NCI-H187 (cell line): ENCODE measurements around the gene INSM2.

Experiments
- DNase-seq, 2 experiments: peaks; one replicate each; lab custom pipeline; 2025; lab: John Stamatoyannopoulos, UW

Gene INSM2, protein sequence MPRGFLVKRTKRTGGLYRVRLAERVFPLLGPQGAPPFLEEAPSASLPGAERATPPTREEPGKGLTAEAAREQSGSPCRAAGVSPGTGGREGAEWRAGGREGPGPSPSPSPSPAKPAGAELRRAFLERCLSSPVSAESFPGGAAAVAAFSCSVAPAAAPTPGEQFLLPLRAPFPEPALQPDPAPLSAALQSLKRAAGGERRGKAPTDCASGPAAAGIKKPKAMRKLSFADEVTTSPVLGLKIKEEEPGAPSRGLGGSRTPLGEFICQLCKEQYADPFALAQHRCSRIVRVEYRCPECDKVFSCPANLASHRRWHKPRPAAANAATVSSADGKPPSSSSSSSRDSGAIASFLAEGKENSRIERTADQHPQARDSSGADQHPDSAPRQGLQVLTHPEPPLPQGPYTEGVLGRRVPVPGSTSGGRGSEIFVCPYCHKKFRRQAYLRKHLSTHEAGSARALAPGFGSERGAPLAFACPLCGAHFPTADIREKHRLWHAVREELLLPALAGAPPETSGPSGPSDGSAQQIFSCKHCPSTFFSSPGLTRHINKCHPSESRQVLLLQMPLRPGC

DNA sequence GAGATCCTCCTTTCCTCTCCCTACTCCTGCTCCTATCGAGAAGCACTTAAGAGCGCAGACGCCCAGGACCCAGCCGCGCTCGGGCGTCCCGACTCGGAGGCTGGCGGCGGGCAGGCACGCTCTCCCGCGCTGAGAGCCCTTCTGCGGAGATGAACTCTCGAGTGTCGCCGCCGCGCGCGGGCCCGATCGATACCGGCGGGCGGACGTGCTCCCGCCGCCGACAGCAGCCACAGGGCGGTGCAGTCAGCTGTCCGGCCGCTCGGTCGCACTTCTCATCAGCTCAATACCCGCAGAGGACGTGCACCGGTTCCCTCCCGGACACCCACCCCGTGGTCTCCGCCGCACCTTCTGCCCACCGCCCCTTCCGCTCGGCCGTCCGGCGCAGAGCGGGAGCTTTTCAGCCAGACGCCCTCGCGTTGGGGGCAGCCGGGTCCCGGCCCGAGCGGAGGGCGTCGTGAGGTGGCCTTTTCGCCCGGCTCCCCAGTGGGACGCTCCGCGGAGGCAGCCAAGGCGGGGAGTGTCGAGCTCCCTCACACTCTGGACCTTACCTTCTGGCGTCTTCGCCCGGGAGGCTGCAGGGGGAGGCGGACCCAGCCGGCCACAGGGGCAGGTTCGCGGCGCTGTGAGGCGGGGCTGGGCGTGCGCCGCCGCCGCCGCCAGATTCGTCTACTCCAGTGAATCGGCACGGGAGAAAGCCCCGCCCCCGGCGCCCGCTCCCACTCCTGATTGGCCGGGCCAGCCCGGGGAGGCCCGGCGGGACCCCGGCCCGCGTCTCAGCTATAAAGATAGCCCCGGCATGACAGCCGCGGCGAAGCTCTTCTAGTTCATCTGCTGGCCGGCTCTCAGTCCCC lies at the start of gene INSM2:
TSS of gene INSM2 (plus strand) at position 808 of the 851 bp plus-strand sequence. CDS start 89 bp downstream, outside the sequence.
- DNase-seq: peak; percentile 66 to 85

DNA sequence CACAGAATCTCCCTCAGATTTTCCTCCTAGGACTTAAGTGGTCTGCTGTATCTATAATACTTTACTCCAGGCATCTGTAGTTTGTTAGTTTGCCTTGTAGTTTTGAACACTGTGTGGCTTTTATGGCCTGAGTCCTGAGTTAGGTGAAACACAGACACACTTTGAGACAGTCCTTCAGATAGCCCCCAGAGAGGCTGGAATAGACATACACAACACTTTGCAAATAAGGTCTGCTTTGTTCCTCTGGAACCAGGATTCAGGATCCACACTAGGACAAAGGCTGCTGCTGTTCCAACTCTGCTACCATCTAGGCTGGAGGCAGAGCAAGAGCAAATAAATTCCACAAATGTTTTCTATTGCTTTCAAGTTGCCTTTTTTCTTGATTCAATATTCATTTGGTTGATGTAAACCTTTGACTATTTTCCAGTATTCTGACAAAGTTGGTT lies 41.4 kb upstream of the INSM2 start:
- no peak for DNase-seq

DNA sequence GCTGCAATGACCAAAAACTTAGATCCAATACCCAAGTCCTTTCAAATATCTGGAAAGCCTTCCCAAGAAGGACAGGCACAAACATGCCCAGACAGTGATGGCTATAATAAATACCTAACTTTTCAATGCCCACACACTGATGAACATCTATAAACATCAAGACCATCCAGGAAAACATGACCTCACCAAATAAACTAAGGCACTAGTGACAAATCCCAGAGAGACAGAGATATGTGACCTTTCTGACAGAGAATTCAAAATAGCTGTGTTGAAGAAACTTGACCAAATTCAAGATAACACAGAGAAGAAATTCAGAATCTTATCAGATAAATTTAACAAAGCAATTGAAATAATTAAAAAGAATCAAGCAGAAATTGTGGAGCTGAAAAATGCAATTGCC lies 38.7 kb upstream of the INSM2 start:
- DNase-seq: no peak

- no peak for DNase-seq
These were observed 34.8 kb upstream of the INSM2 start for GRCh38 chr14:35499180-35499579.

GRCh38 chr14:35503646-35504045 lies 30.3 kb upstream of the INSM2 start:
- no peak for DNase-seq

DNA sequence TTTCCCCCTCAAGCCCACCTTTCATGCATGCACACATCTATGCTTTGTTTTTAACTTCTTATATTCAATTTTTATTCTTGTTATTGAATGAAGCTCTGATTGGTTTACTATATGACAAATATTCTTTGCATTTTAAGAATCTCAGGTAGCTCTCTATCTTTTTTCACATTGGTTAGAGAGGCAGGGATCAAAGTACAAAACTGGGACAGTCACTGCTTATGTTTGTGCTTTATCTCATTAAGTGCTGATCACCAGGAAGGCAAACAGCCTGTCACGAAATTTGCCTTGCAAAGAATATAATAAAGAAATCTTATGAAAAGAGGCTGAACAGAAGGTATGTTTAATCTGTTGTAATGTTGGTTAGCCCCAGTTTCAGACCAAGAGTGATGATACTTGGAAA lies 29.7 kb upstream of the INSM2 start:
- no peak for DNase-seq

DNA sequence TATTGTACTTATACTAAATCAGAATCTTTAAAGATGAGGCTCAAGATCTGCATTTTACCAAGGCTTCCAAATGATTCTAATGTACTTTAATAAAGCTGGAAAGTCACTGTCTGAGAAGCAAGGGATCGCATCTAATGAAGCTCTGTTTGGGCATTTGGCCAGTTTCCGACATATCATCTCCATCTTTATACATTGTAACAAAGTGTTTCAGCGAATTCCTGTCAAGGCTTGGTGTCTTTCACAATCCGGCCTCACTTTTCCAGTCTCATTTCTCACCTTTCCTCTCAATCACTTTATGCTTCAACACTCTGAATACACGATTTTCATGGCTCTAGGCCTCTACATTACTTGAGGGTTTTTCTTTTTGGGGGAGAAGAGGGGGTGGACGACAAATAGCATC lies 27.5 kb upstream of the INSM2 start:
- no peak for DNase-seq

- DNase-seq: no peak
These were observed 27.0 kb upstream of the INSM2 start for GRCh38 chr14:35506927-35507326.

DNA sequence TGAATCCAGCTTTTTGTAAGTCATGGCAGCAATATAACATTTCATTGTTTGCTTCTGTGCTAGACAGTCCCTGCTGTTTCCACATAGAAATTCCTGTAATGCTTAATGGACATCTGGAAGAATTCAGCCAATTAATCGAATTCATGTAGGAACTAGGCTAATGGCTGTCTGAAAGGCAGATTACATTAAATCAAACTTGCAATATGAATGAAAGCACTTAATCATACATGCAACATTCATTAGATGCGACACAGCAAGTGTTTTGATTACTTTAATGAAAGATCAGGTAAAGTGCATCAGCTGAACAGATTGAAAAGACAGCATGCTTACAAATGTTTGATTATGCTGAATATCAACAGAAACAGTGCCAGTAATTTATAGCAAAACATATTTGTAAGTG lies 24.1 kb upstream of the INSM2 start:
- no peak for DNase-seq

GRCh38 chr14:35512765-35513164 lies 21.2 kb upstream of the INSM2 start:
- DNase-seq: no peak

DNA sequence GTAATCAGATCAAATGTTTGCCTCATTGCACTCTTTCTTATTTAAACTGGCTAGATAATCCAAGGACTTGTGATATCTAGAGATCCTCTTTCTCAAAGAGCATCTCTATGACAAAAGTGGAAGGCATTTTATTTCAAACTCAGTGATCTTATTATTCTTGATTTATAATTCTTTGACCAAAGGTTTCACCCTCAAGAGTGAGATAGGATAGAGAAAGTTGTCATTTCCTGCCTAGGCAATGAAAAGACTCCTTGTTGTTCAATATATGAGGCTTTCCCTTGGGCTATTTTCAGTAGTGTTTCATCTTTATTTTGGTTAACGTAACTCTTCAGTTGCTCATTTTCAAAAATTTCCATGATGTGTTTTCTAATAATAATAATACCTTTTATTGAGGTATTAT lies 18.0 kb upstream of the INSM2 start:
- no peak for DNase-seq

GRCh38 chr14:35519986-35520385 lies 14.0 kb upstream of the INSM2 start:
- DNase-seq: no peak

GRCh38 chr14:35525695-35526094 lies 8.3 kb upstream of the INSM2 start:
- no peak for DNase-seq

DNA sequence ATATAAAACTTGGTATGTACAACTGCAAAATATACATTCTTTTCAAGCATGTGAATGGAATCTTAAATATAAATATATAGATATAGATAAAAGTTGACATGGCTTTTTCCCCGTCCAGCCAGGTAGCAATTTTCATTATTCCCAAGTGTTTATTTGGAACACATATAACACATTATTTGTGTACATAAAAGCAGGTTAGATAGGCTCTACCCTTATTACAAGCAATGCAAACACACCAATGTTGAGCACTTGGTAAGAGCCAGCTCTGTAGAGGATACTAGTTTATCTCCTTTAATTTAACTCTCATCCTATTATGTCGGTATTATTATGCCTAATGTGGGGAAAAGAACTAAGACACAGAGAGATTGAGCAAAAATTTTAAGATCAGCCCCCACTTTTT lies 7.0 kb upstream of the INSM2 start:
- no peak for DNase-seq

DNA sequence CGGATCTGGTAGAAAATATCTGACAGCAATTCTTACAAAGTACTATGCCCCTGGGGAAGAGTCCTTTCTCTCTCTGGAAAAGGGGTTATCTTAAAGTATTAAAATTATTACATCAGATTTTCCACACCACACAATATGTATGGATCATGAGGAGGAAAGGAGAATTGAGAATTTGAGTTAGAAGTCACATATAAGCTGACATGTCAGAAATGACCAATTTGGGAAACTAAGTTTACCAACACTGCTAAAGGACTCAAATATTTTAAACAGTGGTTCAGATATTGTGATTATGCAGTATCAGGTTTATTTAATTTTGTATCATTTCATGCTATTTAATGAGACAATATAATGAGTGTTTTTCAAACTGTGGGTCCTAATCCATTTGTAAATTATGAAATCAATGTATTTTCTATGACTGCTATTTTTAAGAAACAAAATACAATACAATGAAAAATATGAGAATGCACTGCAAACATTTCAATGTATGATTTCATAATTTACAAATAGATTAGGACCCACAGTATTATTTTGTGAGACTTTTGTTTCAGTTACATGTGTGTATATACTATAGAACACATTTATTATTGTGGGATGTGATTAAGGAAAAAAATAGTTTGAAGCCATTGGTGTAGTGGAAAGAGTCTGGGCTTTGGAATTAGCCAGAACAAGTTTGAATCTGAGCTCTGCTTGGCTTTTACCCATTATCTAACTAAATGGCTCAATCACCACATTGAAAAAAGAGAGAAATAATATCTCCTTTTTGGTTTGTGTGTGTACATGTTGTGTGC lies 1.8 kb upstream of the INSM2 start:
- DNase-seq: no peak

GRCh38 chr14:35532783-35533356 lies 1.1 kb upstream of the INSM2 start:
- no peak for DNase-seq

- peak in 1 of 2 experiments; percentile 64 for DNase-seq
These were observed 376 bp downstream of the INSM2 start for GRCh38 chr14:35534208-35534872.

DNA sequence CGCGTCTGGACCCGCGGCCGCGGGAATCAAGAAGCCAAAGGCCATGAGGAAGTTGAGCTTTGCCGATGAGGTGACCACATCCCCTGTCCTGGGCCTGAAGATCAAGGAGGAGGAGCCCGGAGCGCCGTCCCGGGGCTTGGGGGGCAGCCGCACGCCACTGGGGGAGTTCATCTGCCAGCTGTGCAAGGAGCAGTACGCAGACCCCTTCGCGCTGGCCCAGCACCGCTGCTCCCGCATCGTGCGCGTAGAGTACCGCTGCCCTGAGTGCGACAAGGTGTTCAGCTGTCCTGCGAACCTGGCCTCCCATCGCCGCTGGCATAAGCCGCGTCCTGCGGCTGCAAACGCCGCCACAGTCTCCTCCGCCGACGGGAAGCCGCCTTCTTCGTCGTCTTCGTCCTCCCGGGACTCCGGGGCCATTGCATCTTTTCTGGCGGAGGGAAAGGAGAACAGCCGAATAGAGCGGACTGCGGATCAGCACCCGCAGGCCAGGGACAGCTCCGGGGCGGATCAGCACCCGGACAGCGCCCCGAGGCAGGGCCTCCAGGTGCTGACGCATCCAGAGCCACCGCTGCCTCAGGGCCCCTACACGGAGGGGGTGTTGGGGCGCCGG lies 1.0 kb downstream of the INSM2 start:
- DNase-seq: no peak

DNA sequence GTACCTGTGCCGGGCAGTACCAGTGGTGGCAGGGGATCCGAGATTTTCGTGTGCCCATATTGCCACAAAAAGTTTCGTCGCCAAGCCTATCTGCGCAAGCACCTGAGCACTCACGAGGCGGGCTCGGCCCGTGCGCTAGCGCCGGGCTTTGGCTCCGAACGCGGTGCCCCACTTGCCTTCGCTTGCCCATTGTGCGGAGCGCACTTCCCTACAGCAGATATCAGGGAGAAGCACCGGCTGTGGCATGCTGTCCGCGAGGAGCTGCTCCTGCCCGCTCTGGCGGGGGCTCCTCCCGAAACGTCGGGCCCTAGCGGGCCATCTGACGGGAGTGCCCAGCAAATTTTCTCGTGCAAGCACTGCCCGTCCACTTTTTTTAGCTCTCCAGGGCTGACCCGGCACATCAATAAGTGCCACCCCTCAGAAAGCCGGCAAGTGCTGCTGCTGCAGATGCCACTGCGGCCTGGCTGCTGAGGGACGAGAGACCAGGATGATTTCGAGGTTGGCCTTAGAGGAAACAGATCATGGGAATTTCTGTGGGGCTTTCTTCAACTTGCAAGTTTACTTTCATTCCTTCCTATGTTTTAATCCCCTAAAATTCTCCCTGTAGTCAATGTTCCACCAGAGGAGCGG lies 1.6 kb downstream of the INSM2 start:
- DNase-seq: no peak

DNA sequence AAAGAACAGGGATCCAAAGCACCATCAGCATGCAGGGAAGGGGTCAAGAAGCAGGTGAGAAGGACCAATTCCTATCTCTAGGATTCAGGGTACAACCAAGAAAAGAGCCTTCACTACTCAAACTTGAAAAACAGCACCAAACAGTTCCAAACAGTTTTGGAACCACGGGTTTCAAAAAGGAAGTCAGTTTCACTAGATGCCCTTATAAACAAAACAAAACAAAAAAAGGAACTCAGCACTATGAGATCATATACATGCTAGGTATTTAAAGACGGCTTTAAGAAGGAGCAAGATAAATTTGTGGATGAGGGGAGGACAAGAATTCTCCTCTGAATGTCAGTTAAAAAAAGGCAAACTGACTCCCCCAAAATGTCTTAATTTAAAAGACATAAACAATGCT lies 6.0 kb downstream of the INSM2 start:
- DNase-seq: no peak
